NCI-H1436 (cell line): ENCODE data around the gene PLXND1.

Experiments
- DNase-seq: peaks from one replicate; lab custom pipeline; 2025; lab: John Stamatoyannopoulos, UW

Gene PLXND1

DNA sequence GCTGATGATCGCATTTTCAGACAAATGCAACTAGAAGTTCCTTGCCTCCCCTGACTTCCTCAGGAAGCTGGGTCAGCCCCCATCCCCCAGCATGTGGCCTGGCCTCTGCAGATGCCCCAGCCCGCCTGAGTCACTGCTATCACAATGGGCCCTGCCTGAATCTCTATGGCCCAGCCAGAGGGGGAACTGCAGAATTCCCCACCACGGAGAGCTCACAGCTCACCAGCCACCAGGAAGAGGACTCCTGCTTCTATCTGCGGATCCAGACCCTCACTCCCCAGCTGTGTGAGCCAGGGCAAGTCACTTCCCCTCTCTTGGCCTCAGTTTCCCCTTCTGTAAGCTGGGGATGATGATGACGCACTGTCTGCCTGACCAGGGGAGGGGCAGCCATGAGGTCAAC is 6.9 kb downstream of the PLXND1 start:
- no peak for DNase-seq

DNA sequence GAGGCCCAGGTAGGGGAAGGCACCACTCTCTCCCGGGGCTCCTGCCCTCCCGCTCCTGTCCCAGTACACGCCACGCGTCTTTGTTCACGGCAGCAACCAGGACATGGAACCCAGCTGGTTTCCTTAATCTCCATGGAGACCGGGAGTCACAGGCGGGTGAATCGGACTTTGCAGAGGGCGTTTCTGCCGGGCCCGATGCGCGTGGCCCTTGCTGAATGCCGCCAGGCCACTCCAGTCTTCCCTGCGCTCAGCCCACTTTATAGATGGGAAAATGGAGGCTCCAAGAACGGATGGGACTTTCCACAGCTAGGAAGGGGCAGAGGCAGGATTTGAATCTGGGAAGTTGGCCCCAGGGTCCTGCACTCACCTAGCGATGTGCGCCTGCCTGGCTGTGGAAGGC is 7.4 kb downstream of the PLXND1 start:
- DNase-seq = no peak

DNA sequence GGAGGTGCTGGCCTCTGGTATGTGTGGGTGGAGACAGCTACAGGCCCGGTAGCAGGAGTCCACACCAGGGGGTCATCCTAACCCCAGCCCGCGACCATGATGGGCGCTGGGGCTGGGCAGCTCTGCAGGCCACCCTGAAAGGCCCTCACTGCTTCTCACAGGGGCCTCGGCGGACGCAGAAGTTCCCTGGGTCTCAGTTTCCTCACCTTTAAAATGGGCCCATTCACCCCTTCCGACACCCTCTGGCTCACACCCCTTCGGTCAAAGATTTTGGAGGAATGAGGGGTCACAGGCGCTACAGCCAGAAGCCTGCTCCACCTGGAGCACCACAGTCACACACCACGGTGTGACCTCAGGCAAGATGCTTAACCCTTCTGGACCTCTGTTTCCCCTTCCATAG is 8.0 kb downstream of the PLXND1 start:
- DNase-seq = no peak

DNA sequence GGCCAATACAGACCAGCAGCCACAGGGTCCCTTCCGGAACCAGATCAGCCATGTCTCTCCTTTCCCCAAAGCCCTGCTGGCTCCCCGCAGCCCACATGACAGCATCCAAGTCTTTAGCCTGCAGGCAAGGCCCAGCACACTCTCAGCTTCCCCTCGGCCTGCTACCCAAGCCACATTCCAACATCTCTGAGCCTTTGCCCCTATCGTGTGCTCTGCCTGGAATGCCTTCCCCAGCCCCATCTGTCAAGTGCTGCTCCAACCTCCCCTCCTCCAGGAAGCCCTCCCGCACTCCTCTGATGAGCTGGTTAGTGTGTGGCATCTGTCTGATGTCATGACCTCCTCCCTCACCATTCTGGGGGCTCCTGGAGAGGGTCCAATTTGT is 8.5 kb downstream of the PLXND1 start:
- DNase-seq = no peak

DNA sequence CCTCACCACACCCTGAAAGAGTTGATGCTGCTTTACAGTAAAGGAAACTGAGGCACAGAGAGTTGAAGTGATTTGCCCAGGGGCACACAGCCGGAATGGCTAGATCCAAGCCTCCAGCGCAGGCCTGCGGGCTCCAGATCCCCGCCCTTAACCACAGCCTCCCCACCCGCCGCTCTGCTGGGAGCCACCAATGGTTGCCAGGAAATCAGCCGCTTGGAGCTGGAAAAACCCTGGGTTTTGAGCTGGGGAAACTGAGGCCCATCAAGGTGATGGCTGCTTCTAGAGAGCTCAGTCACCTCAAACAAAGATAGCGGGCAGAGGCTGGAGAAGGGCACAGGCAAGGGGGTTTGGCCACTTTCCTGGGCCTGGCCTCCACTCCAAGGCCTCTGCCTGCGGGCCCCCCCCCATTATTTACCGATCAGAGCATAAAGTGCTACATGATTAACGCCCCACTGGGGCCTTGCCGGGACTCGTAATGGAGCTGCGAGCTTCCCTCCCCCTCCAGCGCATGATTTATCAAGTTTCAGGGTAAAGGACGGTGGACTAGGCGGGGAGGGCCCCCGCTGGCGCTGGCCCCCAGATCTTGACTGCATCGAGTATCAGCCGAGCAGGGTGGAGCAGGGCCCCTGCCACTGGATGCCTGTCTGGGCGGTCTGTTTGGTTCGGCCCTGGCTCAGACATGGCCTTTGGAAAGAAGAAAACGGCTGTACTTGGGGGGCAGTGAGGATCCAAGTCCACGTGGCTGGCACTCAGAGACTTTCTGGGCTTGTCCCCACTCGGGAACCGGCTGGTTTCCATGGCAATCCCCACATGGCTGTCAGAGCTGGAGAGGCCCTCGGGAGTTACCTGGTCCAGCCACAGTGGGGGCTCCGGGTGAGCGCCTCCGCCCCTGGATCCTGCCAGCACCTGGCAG is 9.1 kb downstream of the PLXND1 start:
- DNase-seq = no peak

DNA sequence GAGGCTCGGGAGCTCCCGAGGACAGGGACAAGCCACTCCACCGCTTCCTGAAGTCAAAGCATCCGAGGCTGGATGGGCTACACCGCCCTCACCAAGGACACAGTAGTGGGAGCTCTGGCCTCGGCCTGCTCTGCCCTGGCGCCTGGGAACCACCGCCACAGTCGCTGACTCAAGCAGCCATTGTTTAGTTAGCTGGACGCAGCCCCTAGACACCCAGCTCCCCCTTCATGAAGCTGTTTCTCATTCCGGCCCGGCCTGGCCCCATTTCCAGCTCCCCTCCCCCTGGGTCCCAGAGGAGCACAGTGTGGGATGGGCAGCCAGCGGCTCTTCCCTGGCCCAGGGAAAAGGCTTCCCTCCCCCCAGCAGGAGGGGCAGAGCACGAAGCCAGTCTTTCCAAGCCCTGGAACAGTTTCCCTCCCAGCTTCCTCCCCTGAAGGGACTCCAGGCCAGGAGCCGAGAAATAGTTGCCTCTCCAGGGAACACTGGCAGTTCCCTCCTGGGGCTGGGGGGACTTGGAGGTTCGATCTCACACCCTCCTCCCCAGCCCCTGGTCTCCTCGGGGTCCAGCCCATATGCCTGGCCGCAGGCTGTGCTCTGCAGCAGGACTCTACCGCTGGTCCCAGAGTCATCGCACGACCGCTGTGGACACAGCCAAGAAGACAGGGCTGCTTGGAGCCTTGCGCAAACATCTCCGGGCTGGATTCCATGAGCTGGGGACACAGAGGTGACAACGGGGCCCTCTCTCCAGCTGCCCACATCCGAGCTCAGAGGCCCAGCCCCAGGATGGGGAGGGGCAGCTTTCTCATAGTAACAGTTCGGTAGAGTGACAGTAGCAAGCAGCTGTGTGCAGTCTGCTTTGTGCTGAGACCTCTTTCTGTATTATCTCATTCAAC is 10.0 kb downstream of the PLXND1 start:
- DNase-seq = no peak

DNA sequence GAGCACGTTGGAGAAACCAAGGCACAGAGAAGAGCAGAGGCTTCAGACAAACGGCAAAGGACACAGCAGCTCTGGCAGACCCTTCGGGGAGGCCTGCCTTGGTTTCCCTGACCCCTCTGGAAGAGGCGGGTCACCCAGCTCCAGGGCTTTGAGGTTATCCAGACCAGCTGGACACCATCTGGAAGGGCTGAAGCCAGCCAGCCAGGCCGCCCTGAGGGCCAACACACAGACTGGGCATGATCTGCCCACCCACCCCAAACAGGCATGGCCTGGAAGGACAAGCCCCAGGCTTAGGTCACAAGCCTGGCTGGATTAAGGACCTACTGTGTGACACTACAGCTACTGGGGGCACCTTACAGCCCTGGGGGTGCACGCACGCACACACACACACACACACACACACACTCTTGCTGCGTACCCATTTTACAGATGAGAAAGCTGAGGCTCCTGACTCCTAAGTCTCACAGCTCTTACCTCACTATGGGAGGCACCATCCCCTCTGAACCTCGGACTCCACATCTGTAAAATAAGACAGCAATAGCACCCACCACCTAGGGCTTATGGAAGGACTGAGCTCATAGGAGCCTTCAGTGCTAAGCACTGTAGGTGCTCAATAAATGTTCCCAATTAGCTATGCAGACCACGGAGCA is 10.8 kb downstream of the PLXND1 start:
- DNase-seq = no peak

DNA sequence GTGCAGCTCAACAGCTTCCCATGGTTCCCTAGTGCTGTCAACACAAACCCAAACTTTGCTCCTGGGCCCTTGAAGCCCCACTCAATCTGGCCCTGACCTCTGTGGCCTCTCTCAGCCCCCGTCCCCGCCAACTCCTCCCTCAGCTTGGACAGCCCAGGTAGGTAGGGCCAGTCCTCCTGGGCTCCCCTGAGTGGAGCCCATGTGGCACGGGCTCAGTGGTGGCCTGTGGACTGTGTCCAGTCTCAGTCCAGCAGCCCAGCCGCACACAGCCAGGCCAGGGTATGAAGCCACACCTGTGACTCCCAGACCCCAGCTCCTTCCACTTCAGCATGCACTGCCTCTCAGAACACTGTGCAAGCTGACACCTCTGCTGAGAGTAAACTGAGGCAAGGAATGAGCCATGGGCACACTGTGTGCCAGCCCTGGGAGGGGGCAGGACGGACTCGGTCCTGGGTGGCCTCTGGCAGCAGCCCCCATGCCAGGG is 11.5 kb downstream of the PLXND1 start:
- no peak for DNase-seq

DNA sequence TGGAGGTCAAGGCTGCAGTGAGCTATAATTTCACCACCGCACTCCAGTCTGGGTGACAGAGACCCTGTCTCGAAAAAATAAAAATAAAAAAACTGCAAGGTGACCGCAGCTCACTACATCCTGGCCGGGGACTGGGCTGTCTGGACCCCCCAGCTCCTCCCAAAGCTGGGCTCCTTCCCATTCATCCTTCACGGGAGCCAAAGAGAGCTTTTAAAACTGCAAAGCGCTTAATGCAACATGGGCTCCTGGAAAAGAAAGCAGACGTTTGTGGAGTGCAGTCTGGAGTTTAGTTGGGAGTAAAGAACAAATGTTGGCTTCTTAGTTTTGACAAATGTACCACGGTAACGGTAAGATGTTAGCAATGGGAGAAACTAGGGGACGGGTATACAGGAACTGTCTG is 12.1 kb downstream of the PLXND1 start:
- no peak for DNase-seq

DNA sequence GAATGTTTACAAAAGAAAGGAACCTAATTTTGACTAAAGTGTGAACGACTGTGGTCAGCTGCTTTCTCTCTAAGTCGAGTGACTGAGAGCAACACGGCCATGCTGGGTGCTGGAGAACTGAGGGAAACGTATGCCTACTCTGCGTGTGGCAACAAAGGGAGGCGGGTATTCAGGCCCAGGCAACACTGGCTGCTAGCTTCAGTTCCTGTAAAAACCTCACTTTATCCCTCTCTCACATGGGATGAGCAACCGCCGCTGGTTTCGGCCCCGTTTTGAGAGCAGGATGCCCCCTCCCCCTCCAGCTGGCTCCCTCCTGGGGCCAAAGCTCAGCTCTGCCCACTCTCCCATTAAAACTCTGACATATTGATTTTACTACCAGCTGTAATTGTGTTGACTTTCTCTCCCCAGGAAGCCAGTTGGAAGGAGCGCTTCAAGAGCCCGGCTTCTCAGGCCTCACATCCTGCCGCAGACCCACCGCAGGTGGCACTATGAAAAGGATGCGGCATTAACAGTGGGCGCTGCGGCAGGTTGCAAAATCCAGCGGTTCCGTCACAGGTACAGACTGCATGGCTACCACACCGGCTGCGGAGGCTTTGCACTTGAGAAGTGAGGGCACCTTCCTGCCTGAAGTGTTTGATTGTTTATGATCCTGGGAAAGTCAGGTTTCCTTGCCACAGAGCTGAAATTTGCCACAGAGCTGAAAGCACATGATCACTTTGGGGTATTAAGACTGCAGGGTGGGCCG is 12.7 kb downstream of the PLXND1 start:
- peak; percentile 44 for DNase-seq

DNA sequence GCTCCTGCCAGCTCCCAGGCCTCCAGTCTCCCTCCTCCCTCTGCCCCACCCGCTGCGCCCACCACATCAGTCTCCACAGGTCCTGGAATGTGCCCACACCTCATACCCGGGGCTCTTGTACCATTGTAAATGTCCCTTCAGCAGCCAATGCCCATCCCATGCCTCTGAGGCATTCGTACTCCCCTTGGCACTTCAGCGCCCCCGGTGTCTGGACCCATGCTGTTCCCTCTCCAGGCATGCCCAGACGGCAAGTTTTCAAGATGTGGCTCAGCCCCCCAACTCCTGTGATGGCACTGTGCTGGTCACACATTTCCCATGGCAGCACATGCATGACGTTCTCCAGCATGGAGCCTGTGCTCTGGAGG is 13.3 kb downstream of the PLXND1 start:
- DNase-seq = no peak

DNA sequence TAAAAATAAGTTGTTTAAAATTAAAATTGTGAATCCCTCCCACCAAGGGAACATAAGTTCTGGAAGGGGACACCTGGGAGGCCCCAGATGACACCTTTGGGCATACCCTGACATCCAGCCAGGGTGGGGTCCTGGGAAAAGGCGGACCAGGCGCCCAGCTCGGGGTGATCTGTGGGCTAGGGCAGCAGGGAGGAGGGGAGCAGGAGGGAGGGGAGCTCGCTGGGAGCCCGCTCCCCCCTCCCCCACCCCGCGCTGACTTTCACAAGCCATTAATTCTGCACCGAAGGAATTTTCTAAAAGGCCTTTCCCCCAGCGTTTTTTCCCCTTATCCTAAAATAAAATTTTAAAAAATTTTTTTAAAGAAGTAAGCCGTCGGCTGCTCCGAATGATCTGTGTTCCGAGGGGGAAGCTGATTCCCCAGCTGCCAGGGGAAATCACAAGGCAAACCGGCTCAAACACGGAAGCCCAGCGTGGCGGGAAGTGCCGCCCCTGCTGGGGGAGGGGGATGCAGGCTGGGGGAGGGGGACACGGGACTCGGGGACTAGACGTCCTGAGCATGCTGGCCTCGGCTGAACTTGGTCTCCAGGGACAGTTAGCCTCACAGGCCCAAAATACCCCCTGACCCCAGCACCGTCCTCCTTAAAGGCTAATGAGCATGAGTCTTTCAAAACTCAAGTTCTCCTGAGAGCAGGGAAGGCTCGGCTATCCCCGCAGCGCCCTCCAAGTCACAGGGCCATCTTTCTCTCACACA is 13.9 kb downstream of the PLXND1 start:
- no peak for DNase-seq

DNA sequence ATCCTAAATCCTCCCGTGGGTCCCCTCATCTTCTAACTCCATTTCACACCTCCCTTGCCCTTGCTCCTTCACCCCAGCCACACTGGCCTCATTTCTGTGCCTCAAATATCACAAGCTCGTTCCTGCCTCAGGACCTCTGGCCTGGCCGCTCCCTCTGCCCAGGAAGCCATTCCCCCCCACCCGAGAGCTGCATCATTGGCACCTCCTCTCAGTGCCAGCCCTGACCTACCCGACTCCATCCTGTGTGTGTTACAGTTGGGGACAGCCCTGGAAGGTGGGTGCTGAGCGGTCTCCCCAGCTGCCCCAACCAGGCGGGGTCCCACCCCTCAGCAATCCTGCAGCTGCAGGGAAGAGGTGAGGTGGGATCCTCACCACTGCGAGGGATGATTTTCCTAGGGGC is 14.5 kb downstream of the PLXND1 start:
- no peak for DNase-seq

DNA sequence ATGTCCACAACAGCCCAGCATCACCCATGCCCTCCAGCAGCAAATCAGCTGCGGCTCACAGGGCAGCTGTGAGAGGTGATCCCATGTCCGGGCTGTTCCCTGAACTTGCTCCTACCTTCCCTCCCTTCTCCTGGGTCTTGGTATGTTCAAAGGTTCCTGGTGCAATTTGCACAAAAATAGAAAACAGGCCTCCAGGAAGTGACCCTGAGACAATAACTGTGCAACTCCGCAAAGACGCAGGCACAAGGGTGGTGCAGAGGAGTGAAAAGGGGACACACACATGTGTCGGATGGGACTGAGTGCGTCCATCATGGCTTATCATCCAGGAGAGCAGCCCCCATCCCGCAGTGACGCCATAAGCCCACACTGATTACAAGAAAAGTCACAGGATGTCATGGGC is 16.3 kb downstream of the PLXND1 start:
- no peak for DNase-seq

DNA sequence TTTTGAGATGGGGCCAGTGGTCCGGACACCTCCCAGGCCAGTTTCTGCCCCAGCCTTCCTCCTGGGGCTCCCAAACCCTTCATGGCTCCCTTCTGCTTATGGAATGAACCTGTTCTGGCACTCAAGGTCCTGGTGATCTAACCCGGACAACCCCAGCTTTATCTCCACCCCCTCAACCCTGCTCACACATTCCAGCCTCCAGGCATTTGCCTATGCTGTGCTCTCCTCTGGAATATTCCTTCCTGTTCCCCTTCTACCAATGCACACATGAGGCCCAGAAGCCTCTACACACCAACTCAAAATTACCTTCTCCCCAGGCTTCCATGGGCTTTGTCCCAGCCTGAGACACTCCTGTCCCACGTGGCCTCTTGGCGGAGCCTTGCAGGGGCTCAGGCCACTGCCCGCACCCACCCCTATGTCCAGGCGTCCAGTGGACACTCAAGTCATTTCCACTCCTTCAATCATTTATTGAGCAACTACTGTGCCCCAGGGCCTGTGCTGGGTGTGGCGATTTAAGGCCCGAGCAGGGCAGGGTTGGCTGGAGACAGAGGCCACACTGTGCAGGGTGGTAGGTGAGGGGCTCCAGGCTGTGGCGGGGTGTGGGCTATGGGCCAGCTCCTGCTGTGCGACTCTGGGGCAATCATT is 18.8 kb downstream of the PLXND1 start:
- no peak for DNase-seq

DNA sequence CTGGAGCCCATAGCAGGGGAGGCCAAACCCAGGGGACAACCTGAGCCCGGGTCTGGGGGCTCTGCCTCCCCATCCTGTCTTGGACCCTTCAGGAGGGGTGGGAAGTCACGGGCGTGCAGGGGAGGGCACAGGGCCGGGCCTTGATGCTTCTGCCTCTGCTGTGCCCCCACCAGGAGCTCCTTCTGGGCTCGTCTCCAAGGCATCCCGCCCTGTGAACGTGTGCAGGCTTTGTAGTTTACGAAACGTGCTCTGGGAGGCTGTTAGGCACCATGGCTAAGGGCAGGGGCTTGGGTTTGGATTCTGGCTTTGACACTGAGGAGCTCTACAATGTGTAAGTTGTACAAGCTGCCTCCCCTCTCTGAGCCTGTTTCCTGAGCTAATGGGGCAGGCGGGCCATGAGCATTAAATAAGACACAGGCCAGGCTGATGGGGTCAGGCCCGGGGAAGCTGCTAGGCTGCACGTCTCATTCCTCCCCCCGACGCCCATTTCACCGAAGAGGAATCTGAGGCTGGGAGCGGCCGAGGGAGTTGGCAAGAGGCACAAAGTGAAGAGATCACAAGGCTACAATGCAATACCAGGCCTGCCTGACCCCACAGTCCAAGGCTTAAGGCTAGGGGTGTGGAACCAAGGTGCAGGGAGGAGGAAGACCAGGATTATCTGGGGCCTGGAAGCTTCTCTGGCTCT is 19.6 kb downstream of the PLXND1 start:
- DNase-seq = no peak

DNA sequence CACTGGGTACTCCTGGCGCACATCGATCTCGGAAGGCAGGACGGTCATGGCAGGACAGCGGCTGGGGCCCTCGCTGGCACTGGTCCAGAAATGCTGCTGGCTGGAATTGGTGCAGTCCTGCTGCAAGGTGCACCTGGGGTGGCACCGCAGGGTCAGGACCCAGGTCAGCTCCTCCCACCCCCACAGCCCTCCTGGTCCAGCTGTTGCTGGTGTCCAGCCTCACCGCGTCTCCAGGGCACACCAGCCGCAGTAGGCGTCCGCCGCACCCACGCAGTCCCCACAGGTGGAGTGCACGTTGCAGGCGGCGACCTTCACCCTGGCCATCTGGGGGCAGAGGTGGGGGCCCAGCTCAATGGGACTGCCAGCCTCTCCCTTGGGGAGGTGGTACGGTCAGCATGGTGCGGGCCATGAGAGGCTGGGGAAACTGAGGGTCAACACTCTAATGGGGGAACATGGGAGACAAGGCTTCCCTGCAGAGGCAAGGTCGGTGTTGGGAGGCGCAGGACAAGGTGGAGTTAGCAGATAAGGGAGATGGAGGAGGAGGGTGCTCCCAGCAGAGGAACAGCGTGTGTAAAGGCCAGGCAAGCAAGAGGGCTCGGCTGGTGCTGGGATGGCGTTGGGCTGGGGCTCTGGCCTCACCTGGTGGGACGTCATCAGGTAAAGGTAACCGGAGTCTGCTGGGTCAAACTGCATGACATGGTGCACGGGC is 20.4 kb downstream of the PLXND1 start:
- no peak for DNase-seq

DNA sequence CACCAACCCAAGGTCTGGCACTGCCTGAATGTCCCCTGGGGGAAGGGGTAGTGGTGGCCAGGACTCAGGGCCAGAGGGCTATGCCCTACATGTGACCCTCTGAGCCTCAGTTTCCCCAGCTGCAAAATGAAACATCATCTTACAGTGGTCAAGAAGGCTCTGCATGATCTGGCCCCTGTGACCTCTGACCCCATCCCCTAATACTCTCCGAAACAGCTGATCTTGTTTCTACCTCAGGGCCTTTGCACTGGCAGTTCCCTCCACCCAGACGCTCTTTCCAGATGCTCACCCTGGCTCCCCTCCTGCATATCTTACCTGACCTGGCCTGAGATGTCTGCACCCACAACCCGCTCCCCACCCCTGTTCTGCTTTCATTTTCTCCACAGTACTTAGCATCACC is 21.8 kb downstream of the PLXND1 start:
- no peak for DNase-seq

DNA sequence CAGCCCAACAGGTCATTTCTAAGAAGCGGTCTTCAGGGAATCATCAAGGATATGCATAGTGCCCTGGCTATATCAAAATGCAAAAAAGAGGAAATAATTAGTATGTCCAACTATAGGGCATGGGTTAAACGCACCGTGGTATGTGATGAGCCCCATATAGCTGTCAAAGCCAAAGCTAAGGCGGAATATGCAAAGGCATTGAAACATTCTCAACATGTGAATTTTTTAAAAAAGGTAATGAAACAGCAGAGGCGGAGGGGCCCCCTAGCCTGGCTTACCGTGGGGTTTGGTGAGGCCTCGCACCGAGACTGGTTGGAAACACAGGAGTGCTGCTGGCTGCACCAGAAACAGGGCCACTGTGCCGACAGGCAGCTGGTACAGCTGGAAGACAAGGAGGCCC is 23.2 kb downstream of the PLXND1 start:
- DNase-seq = no peak
